Tongue (tissue), 2 donors: ENCODE data around the gene OPN4. TPM values are rescaled to one million over a fixed set of nuclear protein-coding genes. Genes with fewer than 3 reads are reported as not detected.
"Not testable (repeated sequence)": the region's sequence is repeated elsewhere in the genome, so short reads cannot be mapped to it uniquely, and the experiment has no call there.

Experiments used
- DNase-seq: peaks from one replicate; pipeline ENCODE4 v3.0.0-alpha.2; 2015
- total RNA-seq: library from RNA; depleted of rRNA; stranded (reverse); fragments of >200 nt; gene quantifications from one replicate; pipeline ENCODE4 v1.2.3, GENCODE V29; 2014

Gene OPN4
- total RNA-seq = not detected

GRCh38 chr10:86654411-86655172 is at the start of gene OPN4:
Gene OPN4, plus strand, starts transcription at chr10:86654547. Its CDS starts 237 bp downstream, at chr10:86654784.
- no peak for DNase-seq

GRCh38 chr10:86607674-86608073 is 46.7 kb upstream of the OPN4 start:
- no peak for DNase-seq

- DNase-seq = no peak
These were observed 44.4 kb upstream of the OPN4 start for GRCh38 chr10:86609920-86610319.

GRCh38 chr10:86611386-86611785 is 43.0 kb upstream of the OPN4 start:
- DNase-seq = no peak

GRCh38 chr10:86613096-86613495 is 41.3 kb upstream of the OPN4 start:
- no peak for DNase-seq

- DNase-seq = no peak
These were observed 40.4 kb upstream of the OPN4 start for GRCh38 chr10:86613905-86614304.

GRCh38 chr10:86614853-86615252 is 39.5 kb upstream of the OPN4 start:
- DNase-seq = no peak

- DNase-seq = not testable (repeated sequence)
These were observed 37.1 kb upstream of the OPN4 start for GRCh38 chr10:86617278-86617677.

GRCh38 chr10:86628311-86628710 is 26.0 kb upstream of the OPN4 start:
- DNase-seq = no peak

- DNase-seq = peak; percentile 87
These were observed 24.3 kb upstream of the OPN4 start for GRCh38 chr10:86630079-86630478.

- peak; percentile 69 for DNase-seq
These were observed 22.1 kb upstream of the OPN4 start for GRCh38 chr10:86632009-86632800.

GRCh38 chr10:86632951-86633350 is 21.4 kb upstream of the OPN4 start:
- no peak for DNase-seq

GRCh38 chr10:86635402-86635801 is 18.9 kb upstream of the OPN4 start:
- DNase-seq = no peak

GRCh38 chr10:86636311-86636710 is 18.0 kb upstream of the OPN4 start:
- DNase-seq = no peak

GRCh38 chr10:86642021-86642420 is 12.3 kb upstream of the OPN4 start:
- no peak for DNase-seq

- no peak for DNase-seq
These were observed 11.8 kb upstream of the OPN4 start for GRCh38 chr10:86642499-86642898.

- no peak for DNase-seq
These were observed 10.1 kb upstream of the OPN4 start for GRCh38 chr10:86644152-86644793.

- DNase-seq = no peak
These were observed 9.4 kb upstream of the OPN4 start for GRCh38 chr10:86644794-86645445.

- DNase-seq = not testable (repeated sequence)
These were observed 8.7 kb upstream of the OPN4 start for GRCh38 chr10:86645621-86646165.

- peak; percentile 37 for DNase-seq
These were observed 7.8 kb upstream of the OPN4 start for GRCh38 chr10:86646532-86646931.

GRCh38 chr10:86646933-86647332 is 7.4 kb upstream of the OPN4 start:
- no peak for DNase-seq
